ENCODE data around the gene NTSR2.

GRCh38 chr2:11715987-11716652, 46.1 kb upstream of the NTSR2 start:
- TF ChIP-seq POLR2AphosphoS5 (IDR thresholded peaks at IDR 0.05) (no peak), CTCF (IDR thresholded peaks at IDR 0.05) (no peak), POLR2A (IDR thresholded peaks at IDR 0.05) (no peak)

All from suprapubic skin (tissue), 4 donors.